Measurements from ENCODE around the gene VKORC1L1.

VKORC1L1 gene

DNA sequence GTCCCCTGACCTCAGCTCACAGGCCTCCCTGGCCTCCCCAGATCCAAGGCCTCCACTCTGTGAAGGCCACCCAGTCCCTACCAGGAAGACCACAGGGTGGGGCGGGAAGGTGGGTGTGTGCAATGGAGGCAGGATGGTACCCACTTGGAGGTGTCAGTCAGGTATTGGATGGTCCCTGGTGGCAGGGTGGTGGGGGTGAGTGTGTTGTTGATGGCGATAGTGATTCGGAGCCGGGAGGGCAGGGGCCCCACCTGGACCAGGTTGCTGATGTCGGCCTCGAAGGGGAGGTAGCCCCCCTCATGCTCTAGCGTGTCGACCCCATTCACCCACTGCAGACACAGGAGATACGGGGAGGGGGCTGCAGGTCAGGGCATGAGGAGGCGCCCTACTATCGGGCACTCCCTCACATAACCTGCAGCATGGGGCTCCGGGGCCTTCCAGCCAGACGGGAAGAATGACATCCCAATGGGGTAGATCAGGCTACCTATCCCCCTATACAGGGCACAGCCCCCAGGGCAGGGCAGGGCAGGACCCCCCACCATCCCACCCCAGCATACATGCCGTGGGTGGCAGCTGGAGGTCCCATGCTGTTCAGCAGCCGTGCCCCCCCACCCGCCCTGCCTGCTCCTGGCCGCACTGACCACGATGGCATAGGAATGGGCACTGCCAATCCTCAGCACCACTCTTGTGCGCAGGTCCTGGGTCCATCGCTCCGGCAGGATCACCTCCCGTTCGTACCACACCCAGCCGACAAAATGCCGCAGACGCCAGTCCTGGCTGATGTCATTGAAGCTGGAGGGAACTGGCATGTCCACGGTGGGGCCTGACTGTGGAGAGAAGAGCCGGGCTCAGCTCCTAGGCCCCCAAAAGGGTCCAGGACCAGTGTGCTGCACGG is 107.0 kb downstream of the VKORC1L1 start:
- Histone ChIP-seq H3K4me3 (replicated peaks; ENCODE audit: insufficient read depth, low read length) (peak overlapping the region; percentile 85), H3K27ac (replicated peaks) (peak overlapping the region; percentile 91), H3K27me3 (ENCODE audit: insufficient read depth, poor library complexity, severe bottlenecking) (no peaks in the 10 kb centered on the region)
- DNase-seq (ENCODE audit: low read depth in 1 of 2, low spot score in 1 of 2), result no peak
- TF ChIP-seq, protein P1, sequence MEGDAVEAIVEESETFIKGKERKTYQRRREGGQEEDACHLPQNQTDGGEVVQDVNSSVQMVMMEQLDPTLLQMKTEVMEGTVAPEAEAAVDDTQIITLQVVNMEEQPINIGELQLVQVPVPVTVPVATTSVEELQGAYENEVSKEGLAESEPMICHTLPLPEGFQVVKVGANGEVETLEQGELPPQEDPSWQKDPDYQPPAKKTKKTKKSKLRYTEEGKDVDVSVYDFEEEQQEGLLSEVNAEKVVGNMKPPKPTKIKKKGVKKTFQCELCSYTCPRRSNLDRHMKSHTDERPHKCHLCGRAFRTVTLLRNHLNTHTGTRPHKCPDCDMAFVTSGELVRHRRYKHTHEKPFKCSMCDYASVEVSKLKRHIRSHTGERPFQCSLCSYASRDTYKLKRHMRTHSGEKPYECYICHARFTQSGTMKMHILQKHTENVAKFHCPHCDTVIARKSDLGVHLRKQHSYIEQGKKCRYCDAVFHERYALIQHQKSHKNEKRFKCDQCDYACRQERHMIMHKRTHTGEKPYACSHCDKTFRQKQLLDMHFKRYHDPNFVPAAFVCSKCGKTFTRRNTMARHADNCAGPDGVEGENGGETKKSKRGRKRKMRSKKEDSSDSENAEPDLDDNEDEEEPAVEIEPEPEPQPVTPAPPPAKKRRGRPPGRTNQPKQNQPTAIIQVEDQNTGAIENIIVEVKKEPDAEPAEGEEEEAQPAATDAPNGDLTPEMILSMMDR (IDR thresholded peaks at IDR 0.05; ENCODE audit: insufficient read depth, low read length), result no peak
- TF ChIP-seq SPI1 (IDR thresholded peaks at IDR 0.05; ENCODE audit: borderline replicate concordance, low read depth), result no peak
- no peak for TF ChIP-seq POLR2AphosphoS5 (IDR thresholded peaks at IDR 0.05; ENCODE audit: low read depth)
- no peak for TF ChIP-seq GABPA (IDR thresholded peaks at IDR 0.05; ENCODE audit: low read depth)
- TF ChIP-seq, protein P2, sequence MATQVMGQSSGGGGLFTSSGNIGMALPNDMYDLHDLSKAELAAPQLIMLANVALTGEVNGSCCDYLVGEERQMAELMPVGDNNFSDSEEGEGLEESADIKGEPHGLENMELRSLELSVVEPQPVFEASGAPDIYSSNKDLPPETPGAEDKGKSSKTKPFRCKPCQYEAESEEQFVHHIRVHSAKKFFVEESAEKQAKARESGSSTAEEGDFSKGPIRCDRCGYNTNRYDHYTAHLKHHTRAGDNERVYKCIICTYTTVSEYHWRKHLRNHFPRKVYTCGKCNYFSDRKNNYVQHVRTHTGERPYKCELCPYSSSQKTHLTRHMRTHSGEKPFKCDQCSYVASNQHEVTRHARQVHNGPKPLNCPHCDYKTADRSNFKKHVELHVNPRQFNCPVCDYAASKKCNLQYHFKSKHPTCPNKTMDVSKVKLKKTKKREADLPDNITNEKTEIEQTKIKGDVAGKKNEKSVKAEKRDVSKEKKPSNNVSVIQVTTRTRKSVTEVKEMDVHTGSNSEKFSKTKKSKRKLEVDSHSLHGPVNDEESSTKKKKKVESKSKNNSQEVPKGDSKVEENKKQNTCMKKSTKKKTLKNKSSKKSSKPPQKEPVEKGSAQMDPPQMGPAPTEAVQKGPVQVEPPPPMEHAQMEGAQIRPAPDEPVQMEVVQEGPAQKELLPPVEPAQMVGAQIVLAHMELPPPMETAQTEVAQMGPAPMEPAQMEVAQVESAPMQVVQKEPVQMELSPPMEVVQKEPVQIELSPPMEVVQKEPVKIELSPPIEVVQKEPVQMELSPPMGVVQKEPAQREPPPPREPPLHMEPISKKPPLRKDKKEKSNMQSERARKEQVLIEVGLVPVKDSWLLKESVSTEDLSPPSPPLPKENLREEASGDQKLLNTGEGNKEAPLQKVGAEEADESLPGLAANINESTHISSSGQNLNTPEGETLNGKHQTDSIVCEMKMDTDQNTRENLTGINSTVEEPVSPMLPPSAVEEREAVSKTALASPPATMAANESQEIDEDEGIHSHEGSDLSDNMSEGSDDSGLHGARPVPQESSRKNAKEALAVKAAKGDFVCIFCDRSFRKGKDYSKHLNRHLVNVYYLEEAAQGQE (IDR thresholded peaks at IDR 0.05; ENCODE audit: insufficient replicate concordance, low read depth), result no peak

DNA sequence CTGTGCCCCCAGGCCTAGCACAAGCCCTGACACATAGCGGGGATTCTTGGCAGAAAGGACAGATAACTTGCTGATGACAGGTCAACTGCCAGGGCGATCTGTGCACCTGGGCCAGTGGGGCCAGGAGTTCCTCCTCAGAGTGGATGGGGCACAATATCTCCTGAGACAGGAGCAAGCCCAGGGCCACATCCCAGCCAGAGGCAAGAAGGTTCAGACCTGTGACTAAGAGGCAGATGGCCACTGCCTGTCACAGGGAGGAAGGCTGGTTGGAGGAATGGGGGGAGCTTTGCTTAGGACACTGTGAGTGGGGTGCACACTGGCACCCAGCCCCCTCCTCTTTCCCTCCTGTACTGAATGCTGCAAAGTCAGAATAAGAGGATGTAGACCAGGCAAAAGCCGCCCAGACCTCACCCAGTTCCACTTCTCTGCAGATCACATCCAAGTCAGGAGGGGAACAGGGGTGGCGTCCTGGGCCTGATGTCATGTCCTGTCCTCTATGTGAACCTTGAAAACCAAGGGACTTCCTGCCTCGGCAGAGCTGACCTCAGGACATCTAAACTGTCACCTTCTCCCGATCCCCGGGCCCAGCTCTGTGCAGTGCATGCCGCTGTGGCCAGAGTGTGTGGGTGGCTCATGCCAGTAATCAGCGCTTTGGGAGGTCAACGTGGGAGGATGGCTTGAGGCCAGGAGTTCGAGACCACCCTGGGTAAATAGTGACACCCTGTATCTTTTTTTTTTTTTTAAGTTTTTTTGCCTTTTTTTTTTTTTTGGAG is 107.8 kb downstream of the VKORC1L1 start:
- Histone ChIP-seq H3K27me3 (ENCODE audit: insufficient read depth, poor library complexity, severe bottlenecking) (no peaks in the 10 kb centered on the region), H3K27ac (replicated peaks) (peak overlapping the region; percentile 91), H3K4me3 (replicated peaks; ENCODE audit: insufficient read depth, low read length) (peak overlapping the region; percentile 85)
- DNase-seq (ENCODE audit: low read depth in 1 of 2, low spot score in 1 of 2), result peak; percentile 65 to 92
- TF ChIP-seq GABPA (IDR thresholded peaks at IDR 0.05; ENCODE audit: low read depth), result no peak
- TF ChIP-seq SPI1 (IDR thresholded peaks at IDR 0.05; ENCODE audit: borderline replicate concordance, low read depth), result peak; percentile 70; the same call in 1 of the 2 replicates
- TF ChIP-seq POLR2AphosphoS5 (IDR thresholded peaks at IDR 0.05; ENCODE audit: low read depth), result peak; percentile 68

DNA sequence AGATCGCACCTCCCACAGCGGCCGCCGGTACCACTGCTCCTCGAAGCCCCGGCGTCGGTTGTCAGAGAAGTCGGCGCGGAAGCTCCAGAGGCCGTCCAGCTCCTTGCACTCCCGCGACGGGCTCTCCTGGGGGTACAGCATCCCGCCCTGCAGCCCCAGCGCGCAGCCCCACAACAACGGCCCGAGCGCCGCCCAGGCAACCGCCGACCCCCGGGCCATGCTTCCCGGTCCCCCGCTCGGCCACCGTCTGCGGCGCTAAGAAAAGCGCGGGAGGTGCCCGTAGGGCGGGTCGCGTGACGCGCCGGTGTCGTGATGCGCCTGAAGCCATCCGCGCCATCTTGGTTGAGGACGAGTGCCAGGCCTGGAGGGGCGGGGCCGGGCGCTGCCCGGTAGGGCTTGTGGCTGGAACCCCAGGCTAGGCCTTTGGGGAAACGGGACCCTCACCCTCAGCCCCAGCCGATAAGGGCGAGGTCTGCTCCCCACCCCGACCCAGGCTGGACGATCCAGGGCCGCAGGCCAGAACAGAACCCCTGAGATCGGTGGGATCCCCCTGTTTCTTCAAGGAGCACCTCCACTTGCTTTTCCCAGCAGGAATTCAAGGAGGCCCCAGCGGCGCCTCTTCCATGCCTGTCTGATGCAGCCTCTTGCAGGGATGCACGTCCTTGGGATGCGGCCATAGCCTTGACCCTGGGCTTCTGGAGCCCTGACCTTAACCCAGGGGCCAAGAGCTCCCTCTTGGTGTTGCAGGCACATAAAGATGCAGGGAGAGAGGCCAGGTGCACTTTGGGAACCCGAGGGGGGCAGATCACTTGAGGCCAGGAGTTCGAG is 109.3 kb downstream of the VKORC1L1 start, which contains the start of gene GUSB:
Gene GUSB (minus strand): TSS at position 249 of the 828 bp plus-strand sequence. CDS start 30 bp downstream, at position 219.
- H3K27me3 ChIP-seq (ENCODE audit: insufficient read depth, poor library complexity, severe bottlenecking), result no peaks in the 10 kb centered on the region
- H3K4me3 ChIP-seq (replicated peaks; ENCODE audit: insufficient read depth, low read length), result peak within 1 kb of the TSS; percentile 85
- peak within 1 kb of the TSS; percentile 91 for H3K27ac ChIP-seq (replicated peaks)
- peak; percentile 78 to 91 for DNase-seq (ENCODE audit: low read depth in 1 of 2, low spot score in 1 of 2)
- TF ChIP-seq SPI1 (IDR thresholded peaks at IDR 0.05; ENCODE audit: borderline replicate concordance, low read depth), result no peak
- TF ChIP-seq POLR2AphosphoS5 (IDR thresholded peaks at IDR 0.05; ENCODE audit: low read depth), result peak; percentile 76

DNA sequence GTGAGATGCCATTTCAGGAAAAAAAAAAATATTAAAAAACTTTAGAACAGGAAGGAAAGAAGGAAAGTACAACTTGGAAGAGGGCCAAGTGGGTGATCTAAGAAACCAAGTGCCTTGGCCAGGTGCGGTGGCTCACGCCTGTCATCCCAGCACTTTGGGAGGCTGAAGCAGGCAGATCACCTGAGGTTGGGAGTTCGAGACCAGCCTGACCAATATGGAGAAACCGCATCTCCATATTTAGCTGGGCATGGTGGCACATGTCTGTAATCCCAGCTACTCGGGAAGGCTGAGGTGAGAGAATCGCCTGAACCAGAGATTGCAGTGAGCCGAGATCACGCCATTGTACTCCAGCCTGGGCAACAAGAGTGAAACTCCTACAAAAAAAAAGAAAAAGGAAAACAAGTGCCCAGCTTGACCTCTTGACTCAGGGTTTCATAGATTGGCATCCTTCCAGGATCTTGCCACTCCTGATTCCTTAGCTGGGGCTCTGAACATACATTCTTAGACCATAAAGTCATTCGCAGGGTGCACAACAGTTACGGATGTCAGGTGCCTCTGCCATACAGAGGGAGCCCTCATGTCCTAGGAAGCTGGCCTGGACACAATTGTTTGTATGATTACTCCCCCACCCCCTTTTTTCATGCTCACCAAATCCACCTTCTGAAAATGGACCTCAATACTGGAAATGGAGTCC is 111.2 kb downstream of the VKORC1L1 start:
- no peak for DNase-seq (ENCODE audit: low read depth in 1 of 2, low spot score in 1 of 2)
- Histone ChIP-seq H3K27me3 (ENCODE audit: insufficient read depth, poor library complexity, severe bottlenecking) (no peaks in the 10 kb centered on the region), H3K4me3 (replicated peaks; ENCODE audit: insufficient read depth, low read length) (no peak overlapping the region), H3K27ac (replicated peaks) (no peak overlapping the region)
- TF ChIP-seq, protein P2 (IDR thresholded peaks at IDR 0.05; ENCODE audit: insufficient replicate concordance, low read depth), result no peak
- TF ChIP-seq POLR2AphosphoS5 (IDR thresholded peaks at IDR 0.05; ENCODE audit: low read depth), result no peak
- TF ChIP-seq, protein P1 (IDR thresholded peaks at IDR 0.05; ENCODE audit: insufficient read depth, low read length), result no peak
- TF ChIP-seq SPI1 (IDR thresholded peaks at IDR 0.05; ENCODE audit: borderline replicate concordance, low read depth), result no peak
- TF ChIP-seq GABPA (IDR thresholded peaks at IDR 0.05; ENCODE audit: low read depth), result no peak
